K562 (cell line): ENCODE data around the gene ARHGAP31. TPM values are rescaled to one million over a fixed set of nuclear protein-coding genes. Genes with fewer than 3 reads are reported as not detected.

ENCODE experiments used
- ATAC-seq: fragments of 200-7000 bp; cut with Tn5 transposase; 3 replicates; pipeline ENCODE4 v1.9.1; 2020; ENCODE audit warnings: moderate library complexity
- BruUV-seq: library from RNA; stranded (reverse); fragments of 400-500 nt; replicated peaks from 2 replicates; lab custom pipeline; 2021; lab: Mats Ljungman, UMichigan
- CTCF ChIA-PET: fragments of 300-600 bp; formaldehyde crosslinking; extraction: SDS; loops from one replicate; lab custom pipeline; 2021; ENCODE audit warnings: low intra/inter-chr PET ratio; lab: Yijun Ruan, JAX
- POLR2A ChIA-PET: fragments of 300-600, 350-650 bp; sonication (Branson Sonifier 250); formaldehyde crosslinking; extraction: SDS; loops from one replicate; lab custom pipeline; 2021; ENCODE audit warnings: antibody characterized with exemption, inconsistent platforms; lab: Yijun Ruan, JAX
- DNase-seq, 4 experiments: peaks; one replicate each; pipeline versions ENCODE4 v3.0.0 to v3.0.0-alpha.2; 2011 to 2018; ENCODE audit warnings: low spot score in 3 of 4, mixed read lengths in 3 of 4; ENCODE audit errors: extremely low read depth in 1 of 4
- FAIRE-seq: peaks from 2 replicates; lab custom pipeline; 2011; peaks lifted over from hg19 to GRCh38; lab: Jason Lieb, UNC
- H2AFZ ChIP-seq: 2 replicates; pipeline ENCODE4 v1.6.0; 2011; ENCODE audit warnings: low read depth, low read length, control low read depth, inconsistent platforms
- H3K27ac ChIP-seq: fragments of 200-600 bp; 3 replicates; pipeline ENCODE4 v1.8.0; 2011; ENCODE audit warnings: low read depth, mild to moderate bottlenecking, control low read depth, inconsistent platforms, low read length, moderate library complexity, mixed read lengths; ENCODE audit errors: extremely low read depth
- H3K27me3 ChIP-seq, 2 experiments: fragments of 300-600 bp in 1 of 2; 2 replicates in 1 of 2; 3 replicates in 1 of 2; pipeline versions ENCODE4 v1.6.0 to v1.8.0; 2011; ENCODE audit warnings: inconsistent platforms in 2 of 2, low read length in 2 of 2, mild to moderate bottlenecking in 1 of 2, mixed read lengths in 1 of 2, moderate library complexity in 1 of 2; ENCODE audit not compliant: control insufficient read depth in 2 of 2, insufficient read depth in 2 of 2
- H3K36me3 ChIP-seq: fragments of 300-600 bp; 3 replicates; pipeline ENCODE4 v1.8.0; 2011; ENCODE audit warnings: mild to moderate bottlenecking, low read length, inconsistent platforms; ENCODE audit not compliant: control insufficient read depth, insufficient read depth
- H3K4me1 ChIP-seq, 2 experiments: fragments of 200-600 bp in 1 of 2; replicated peaks in 1 of 2; 2 replicates in 1 of 2; 3 replicates in 1 of 2; pipeline versions ENCODE4 v1.5.1 to v1.8.0; 2011; ENCODE audit warnings: inconsistent platforms in 2 of 2, low read length in 2 of 2, mild to moderate bottlenecking in 1 of 2, mixed read lengths in 1 of 2, moderate library complexity in 1 of 2; ENCODE audit not compliant: control insufficient read depth in 2 of 2, insufficient read depth in 2 of 2
- H3K4me2 ChIP-seq: 2 replicates; pipeline ENCODE4 v1.6.1; 2011; ENCODE audit warnings: low read length, control low read depth, inconsistent platforms, mixed read lengths; ENCODE audit not compliant: insufficient read depth
- H3K4me3 ChIP-seq: fragments of 200-600 bp; sonication (generic), shearing (Covaris generic); 2 replicates; pipeline ENCODE4 v1.5.1; 2016; ENCODE audit warnings: control low read depth, inconsistent platforms
- H3K79me2 ChIP-seq: fragments of 200-600 bp; 3 replicates; pipeline ENCODE4 v1.8.0; 2011; ENCODE audit warnings: low read length, inconsistent platforms; ENCODE audit not compliant: control insufficient read depth, insufficient read depth
- H3K9ac ChIP-seq, 2 experiments: 2 replicates each; pipeline versions ENCODE4 v1.6.0 to v1.6.1; 2011; ENCODE audit warnings: low read depth in 2 of 2, low read length in 2 of 2, control low read depth in 1 of 2, inconsistent platforms in 1 of 2, mild to moderate bottlenecking in 1 of 2, mixed read lengths in 1 of 2; ENCODE audit not compliant: insufficient read depth in 1 of 2
- H3K9me1 ChIP-seq: one replicate; pipeline ENCODE4 v1.6.0; 2011; ENCODE audit warnings: inconsistent platforms, mild to moderate bottlenecking, low read length, moderate library complexity; ENCODE audit not compliant: control insufficient read depth, insufficient read depth
- H3K9me3 ChIP-seq: replicated peaks from 2 replicates; pipeline ENCODE4 v1.5.1; 2011; ENCODE audit warnings: low read depth, low read length, inconsistent platforms; ENCODE audit not compliant: control insufficient read depth, insufficient read depth
- H4K20me1 ChIP-seq: replicated peaks from 2 replicates; pipeline ENCODE4 v1.6.1; 2011; ENCODE audit warnings: low read length, inconsistent platforms, mixed read lengths; ENCODE audit not compliant: control insufficient read depth, insufficient read depth
- E2F6 ChIP-seq, 2 experiments: IDR thresholded peaks; 2 replicates each; pipeline ENCODE4 v1.6.1; 2011; ENCODE audit warnings: borderline replicate concordance in 1 of 2, control low read depth in 1 of 2, low read depth in 1 of 2, low read length in 1 of 2, mild to moderate bottlenecking in 1 of 2, mixed read lengths in 1 of 2, moderate library complexity in 1 of 2; ENCODE audit not compliant: insufficient read depth in 1 of 2, insufficient read length in 1 of 2, poor library complexity in 1 of 2, severe bottlenecking in 1 of 2; ENCODE audit errors: extremely low read depth in 1 of 2
- HDAC3 ChIP-seq: fragments of 450-650 bp; IDR thresholded peaks from 2 replicates; pipeline ENCODE4 v1.6.1; 2018; ENCODE audit warnings: borderline replicate concordance, mild to moderate bottlenecking, moderate library complexity; ENCODE audit not compliant: partially characterized antibody
- HNRNPLL ChIP-seq: fragments of 200-400 bp; formaldehyde crosslinking; IDR thresholded peaks from 2 replicates; pipeline ENCODE4 v1.6.1; 2017; ENCODE audit warnings: low read length, low read depth, mild to moderate bottlenecking; ENCODE audit not compliant: poor library complexity, severe bottlenecking
- IRF2 ChIP-seq: sonication (generic); formaldehyde crosslinking; IDR thresholded peaks from 2 replicates; pipeline ENCODE4 v1.8.1; 2022; ENCODE audit warnings: mild to moderate bottlenecking, missing genetic modification reagents
- KLF10 ChIP-seq: fragments of 250-450 bp; sonication (Bioruptor Pico); IDR thresholded peaks from 2 replicates; pipeline ENCODE4 v1.6.1; 2021; ENCODE audit warnings: matching md5 sums
- MLX ChIP-seq, 2 experiments: fragments of 450-650 bp in 1 of 2; sonication (generic) in 1 of 2; formaldehyde crosslinking; conservative IDR thresholded peaks; 2 replicates each; pipeline versions ENCODE4 v1.4.0 to v1.8.1; 2020 to 2022; ENCODE audit warnings: mild to moderate bottlenecking in 1 of 2, missing genetic modification reagents in 1 of 2
- POLR2H ChIP-seq: IDR thresholded peaks from 2 replicates; pipeline ENCODE4 v1.6.1; 2016; ENCODE audit warnings: missing genetic modification characterization, low read depth, mild to moderate bottlenecking, control low read depth, missing compliant biosample characterization, moderate library complexity
- SIN3B ChIP-seq: fragments of 450-650 bp; IDR thresholded peaks from 2 replicates; pipeline ENCODE4 v1.6.1; 2017; ENCODE audit warnings: low read depth, mild to moderate bottlenecking, moderate library complexity
- TARDBP ChIP-seq: fragments of 450-650 bp; IDR thresholded peaks from 2 replicates; pipeline ENCODE4 v1.6.1; 2016
- TCFL5 ChIP-seq: fragments of 250-450 bp; sonication (Bioruptor Pico); conservative IDR thresholded peaks from 2 replicates; pipeline ENCODE4 v1.6.1; 2021; ENCODE audit warnings: mild to moderate bottlenecking, moderate library complexity, matching md5 sums
- ZEB2 ChIP-seq: fragments of 450-650 bp; IDR thresholded peaks from 2 replicates; pipeline ENCODE4 v1.6.1; 2016
- ZMIZ1 ChIP-seq, 2 experiments: fragments of 150-350 bp in 1 of 2; IDR thresholded peaks; 2 replicates each; pipeline ENCODE4 v1.6.1; 2012 to 2016; ENCODE audit warnings: low read depth in 2 of 2, low read length in 2 of 2, mild to moderate bottlenecking in 1 of 2, moderate library complexity in 1 of 2
- ZNF384 ChIP-seq: IDR thresholded peaks from 2 replicates; pipeline ENCODE4 v1.6.1; 2012; ENCODE audit warnings: low read depth, low read length, improper control_type of control experiment
- ZNF57 ChIP-seq: fragments of 450-650 bp; formaldehyde crosslinking; IDR thresholded peaks from 2 replicates; pipeline ENCODE4 v1.4.0; 2020; ENCODE audit warnings: mild to moderate bottlenecking, moderate library complexity
- WGBS: fragments of 100-300 bp; shearing (Covaris generic); methylation state at CpG from one replicate; pipeline ENCODE4 v1.1.6; 2016; ENCODE audit warnings: low coverage, mixed read lengths; ENCODE audit not compliant: insufficient coverage; ENCODE audit errors: missing lambda C conversion rate; 5-methylcytosine and 5-hydroxymethylcytosine counted together
- in situ Hi-C: fragments of 300-500 bp; cut with MboI; formaldehyde crosslinking; loops from 4 replicates; pipeline ENCODE4 v1.15.0; 2018; ENCODE audit warnings: inconsistent platforms, mixed read lengths
- intact Hi-C: fragments of 100-400 bp; cut with micrococcal nuclease; formaldehyde crosslinking; loops from 2 replicates; pipeline ENCODE4 v1.14.2; 2022
- polyA plus RNA-seq, 8 experiments: library from polyadenylated mRNA; depleted of rRNA in 4 of 8; stranded (reverse) in 5 of 8; unstranded in 3 of 8; fragments of >200 nt; fragmentation: Nextera tagmentation in 2 of 8; fragmentation: Illumina TruSeq in 1 of 8; extraction: Ambion mirVana in 2 of 8; extraction: Trizol in 1 of 8; gene quantifications; 2 replicates each; pipeline versions ENCODE4 v1.2.1 to v1.2.3, GENCODE V29; 2011 to 2014; ENCODE audit warnings: inconsistent platforms in 1 of 8, missing spikeins in 1 of 8
- total RNA-seq, 7 experiments: library from RNA; depleted of rRNA in 6 of 7; stranded (reverse); fragments of >200 nt in 6 of 7; fragmentation: Illumina TruSeq in 2 of 7; extraction: Trizol in 2 of 7; gene quantifications; 2 replicates each; pipeline versions ENCODE4 v1.2.1 to v1.2.3, GENCODE V29; 2011 to 2021; ENCODE audit warnings: low replicate concordance in 1 of 7

ARHGAP31 gene
- total and polyA plus RNA-seq, 9 of the 15 experiments (the other 6 are each of a cell fraction or from before 2014, with no cell fraction given) = under 0.01 to 0.13 (median 0.06) TPM; not detected in 5

GRCh38 chr3:119362940-119363725 is 69.0 kb downstream of the ARHGAP31 start:
- Histone ChIP-seq H3K9me1 (no peaks in the 10 kb centered on the region), H3K27ac (no peak overlapping the region), H3K4me3 (no peak overlapping the region), H3K9ac (no peak overlapping the region), H3K4me2 (no peak overlapping the region), H2AFZ (no peak overlapping the region), H3K79me2 (no peaks in the 10 kb centered on the region), H4K20me1 (no peaks in the 10 kb centered on the region), H3K27me3 (peaks cover 0 to 13% of the 10 kb centered on the region in 2 experiments; a peak in 1 of 5 replicates), H3K36me3 (no peaks in the 10 kb centered on the region), H3K4me1 (no peaks in the 10 kb centered on the region; a peak in 1 of 5 replicates), H3K9me3 (no peaks in the 10 kb centered on the region)
- intact Hi-C loops = no loop called here
- POLR2A ChIA-PET = interaction anchor here (0.6 kb wide), 2 partner anchors 11 kb away, joined by 3 read pairs; no protein-coding TSS in a partner anchor
- no peak for ATAC-seq
- WGBS = 5% methylated on average over 7 of the region's 7 CpGs
- FAIRE-seq = no peak
- in situ Hi-C loops = no loop called here
- no peak for DNase-seq
- no TSS peak for BruUV-seq
- CTCF ChIA-PET = no interaction called here
- TF ChIP-seq TARDBP (no peak), MLX (CRISPR knock-in tag; conservative IDR thresholded peaks at IDR 0.05) (no peak), ZNF384 (no peak), SIN3B (no peak), KLF10 (CRISPR knock-in tag) (no peak), ZMIZ1 (IDR thresholded peaks at IDR 0.05; ENCODE audit: low read depth in 2 of 2, low read length in 2 of 2) (no peak), ZEB2 (no peak), TCFL5 (CRISPR knock-in tag) (no peak), ZNF57 (no peak), POLR2H (no peak), HNRNPLL (no peak), E2F6 (IDR thresholded peaks at IDR 0.05; ENCODE audit: borderline replicate concordance in 1 of 2, extremely low read depth in 1 of 2, insufficient read depth in 1 of 2, insufficient read length in 1 of 2, low read depth in 1 of 2, low read length in 1 of 2, poor library complexity in 1 of 2, severe bottlenecking in 1 of 2) (no peak), HDAC3 (no peak), IRF2 (no peak)
